HEK293 (cell line): Measurements from ENCODE around the gene PSMD6.
A peak's percentile ranks its signal among the peaks of the same experiment; 100 is the strongest.

Experiments used
- CTCF ChIA-PET: fragments of 350-600 bp; formaldehyde crosslinking; extraction: SDS; loops from one replicate; lab custom pipeline; 2021; ENCODE audit warnings: antibody characterized with exemption; lab: Yijun Ruan, JAX
- POLR2A ChIA-PET: fragments of 300-600 bp; formaldehyde crosslinking; extraction: SDS; loops from one replicate; lab custom pipeline; 2020; ENCODE audit warnings: antibody characterized with exemption, inconsistent platforms; lab: Yijun Ruan, JAX
- H3K27ac ChIP-seq: fragments of 200-500 bp; sonication (Bioruptor generic); 2 replicates; pipeline ENCODE4 v1.5.1; 2014; ENCODE audit warnings: low read depth, low read length, control low read depth, inconsistent platforms; ENCODE audit errors: extremely low read depth
- H3K36me3 ChIP-seq, 2 experiments: fragments of 200-500 bp in 1 of 2; sonication (Bioruptor generic) in 1 of 2; 1 replicate in 1 of 2; 2 replicates in 1 of 2; pipeline ENCODE4 v1.5.1; 2014 to 2017; ENCODE audit warnings: inconsistent platforms in 2 of 2, low read length in 2 of 2; ENCODE audit not compliant: control insufficient read depth in 2 of 2, insufficient read depth in 1 of 2
- H3K4me1 ChIP-seq: fragments of 200-500 bp; sonication (Bioruptor generic); 2 replicates; pipeline ENCODE4 v1.5.1; 2014; ENCODE audit warnings: mild to moderate bottlenecking, low read length, inconsistent platforms; ENCODE audit not compliant: control insufficient read depth, insufficient read depth
- H3K4me3 ChIP-seq: 2 replicates; pipeline ENCODE4 v1.5.1; 2011; ENCODE audit warnings: low read depth, mild to moderate bottlenecking, control low read depth, low read length, moderate library complexity
- H3K9me3 ChIP-seq: fragments of 200-500 bp; sonication (Bioruptor generic); 2 replicates; pipeline ENCODE4 v1.5.1; 2014; ENCODE audit warnings: low read depth, low read length, inconsistent platforms; ENCODE audit not compliant: control insufficient read depth, insufficient read depth
- FEZF1 ChIP-seq: fragments of 450-650 bp; formaldehyde crosslinking; IDR thresholded peaks from 2 replicates; pipeline ENCODE4 v1.5.1; 2016; ENCODE audit warnings: missing biosample characterization, missing genetic modification characterization
- IKZF3 ChIP-seq: fragments of 450-650 bp; IDR thresholded peaks from 2 replicates; pipeline ENCODE4 v1.5.0; 2018; ENCODE audit warnings: missing biosample characterization, mild to moderate bottlenecking, missing genetic modification characterization, moderate library complexity
- PBX3 ChIP-seq: sonication (generic); formaldehyde crosslinking; IDR thresholded peaks from 2 replicates; pipeline ENCODE4 v1.8.1; 2022; ENCODE audit warnings: mild to moderate bottlenecking, moderate library complexity, missing genetic modification reagents
- PRDM1 ChIP-seq: fragments of 450-650 bp; formaldehyde crosslinking; IDR thresholded peaks from 2 replicates; pipeline ENCODE4; 2016; ENCODE audit warnings: missing biosample characterization, missing genetic modification characterization
- ZBTB11 ChIP-seq: fragments of 450-650 bp; formaldehyde crosslinking; conservative IDR thresholded peaks from 2 replicates; pipeline ENCODE4 v1.5.1; 2016; ENCODE audit warnings: low read depth, missing biosample characterization, missing genetic modification characterization
- ZFHX2 ChIP-seq: fragments of 450-650 bp; formaldehyde crosslinking; conservative IDR thresholded peaks from 2 replicates; pipeline ENCODE4 v1.5.1; 2016; ENCODE audit warnings: missing biosample characterization, missing genetic modification characterization
- ZFP41 ChIP-seq: fragments of 450-650 bp; formaldehyde crosslinking; IDR thresholded peaks from 2 replicates; pipeline ENCODE4 v1.5.1; 2016; ENCODE audit warnings: missing biosample characterization, missing genetic modification characterization, borderline replicate concordance
- ZNF10 ChIP-seq: fragments of 450-650 bp; formaldehyde crosslinking; IDR thresholded peaks from 2 replicates; pipeline ENCODE4 v1.5.1; 2017; ENCODE audit warnings: missing biosample characterization, missing genetic modification characterization
- ZNF121 ChIP-seq: fragments of 450-650 bp; formaldehyde crosslinking; IDR thresholded peaks from 2 replicates; pipeline ENCODE4 v1.5.1; 2016; ENCODE audit warnings: missing biosample characterization, missing genetic modification characterization
- ZNF132 ChIP-seq: fragments of 450-650 bp; formaldehyde crosslinking; IDR thresholded peaks from 2 replicates; pipeline ENCODE4 v1.5.1; 2017; ENCODE audit warnings: missing biosample characterization, missing genetic modification characterization, borderline replicate concordance
- ZNF148 ChIP-seq: fragments of 450-650 bp; formaldehyde crosslinking; IDR thresholded peaks from 2 replicates; pipeline ENCODE4 v1.5.0; 2017; ENCODE audit warnings: missing biosample characterization, missing genetic modification characterization, borderline replicate concordance
- ZNF274 ChIP-seq, 2 experiments: fragments of 200-500 bp in 1 of 2; fragments of 450-650 bp in 1 of 2; sonication (Bioruptor generic) in 1 of 2; formaldehyde crosslinking in 1 of 2; IDR thresholded peaks; 2 replicates each; pipeline versions ENCODE4 v1.5.1 to v1.6.1; 2014 to 2016; ENCODE audit warnings: borderline replicate concordance in 1 of 2, inconsistent platforms in 1 of 2, low read length in 1 of 2, missing biosample characterization in 1 of 2, missing genetic modification characterization in 1 of 2
- ZNF354C ChIP-seq: fragments of 450-650 bp; formaldehyde crosslinking; IDR thresholded peaks from 2 replicates; pipeline ENCODE4 v1.5.1; 2016; ENCODE audit warnings: missing biosample characterization, missing genetic modification characterization, low read depth, borderline replicate concordance
- ZNF398 ChIP-seq: fragments of 450-650 bp; formaldehyde crosslinking; IDR thresholded peaks from 2 replicates; pipeline ENCODE4 v1.5.1; 2017; ENCODE audit warnings: missing biosample characterization, missing genetic modification characterization
- ZNF426 ChIP-seq: fragments of 450-650 bp; formaldehyde crosslinking; IDR thresholded peaks from 2 replicates; pipeline ENCODE4 v1.5.1; 2017; ENCODE audit warnings: missing biosample characterization, missing genetic modification characterization, mild to moderate bottlenecking, inconsistent platforms, moderate library complexity
- ZNF501 ChIP-seq: fragments of 450-650 bp; formaldehyde crosslinking; IDR thresholded peaks from 2 replicates; pipeline ENCODE4 v1.5.1; 2016; ENCODE audit warnings: missing biosample characterization, missing genetic modification characterization
- ZNF529 ChIP-seq: fragments of 450-650 bp; formaldehyde crosslinking; IDR thresholded peaks from 2 replicates; pipeline ENCODE4 v1.5.1; 2017; ENCODE audit warnings: missing genetic modification characterization, missing biosample characterization; ENCODE audit not compliant: insufficient replicate concordance
- ZNF549 ChIP-seq: fragments of 450-650 bp; IDR thresholded peaks from 2 replicates; pipeline ENCODE4 v1.5.1; 2018; ENCODE audit warnings: missing biosample characterization, missing genetic modification characterization, mild to moderate bottlenecking, inconsistent platforms, moderate library complexity
- ZNF677 ChIP-seq: fragments of 450-650 bp; IDR thresholded peaks from 2 replicates; pipeline ENCODE4 v1.5.0; 2018; ENCODE audit warnings: missing biosample characterization, mild to moderate bottlenecking, missing genetic modification characterization, moderate library complexity
- ZNF76 ChIP-seq: fragments of 450-650 bp; formaldehyde crosslinking; IDR thresholded peaks from 2 replicates; pipeline ENCODE4; 2016; ENCODE audit warnings: low read depth, missing biosample characterization, missing genetic modification characterization, borderline replicate concordance
- ZNF785 ChIP-seq: fragments of 450-650 bp; formaldehyde crosslinking; IDR thresholded peaks from 2 replicates; pipeline ENCODE4 v1.5.1; 2016; ENCODE audit warnings: missing biosample characterization, missing genetic modification characterization
- ZSCAN18 ChIP-seq: fragments of 450-650 bp; formaldehyde crosslinking; IDR thresholded peaks from 2 replicates; pipeline ENCODE4 v1.5.1; 2016; ENCODE audit warnings: missing biosample characterization, missing genetic modification characterization

Gene PSMD6

GRCh38 chr3:63969876-63970275 lies 53.4 kb downstream of the PSMD6 start:
- CTCF ChIA-PET: interaction anchor here (1.2 to 2.5 kb wide), 2 partner anchors 13 to 24 kb away, joined by 3 to 10 read pairs; no protein-coding TSS in a partner anchor
- POLR2A ChIA-PET: no interaction called here
- Histone ChIP-seq H3K9me3 (no peaks in the 10 kb centered on the region), H3K27ac (no peak overlapping the region), H3K4me3 (no peak overlapping the region), H3K4me1 (peaks cover 27% of the 10 kb centered on the region), H3K36me3 (peaks cover 0 to 4% of the 10 kb centered on the region in 2 experiments; a peak in 1 of 3 replicates)
- TF ChIP-seq ZNF148 (tag by site-specific recombination) (no peak), ZNF76 (tag by site-specific recombination) (no peak), PRDM1 (tag by site-specific recombination) (peak; percentile 35; the same call in 1 of the 2 replicates)

- ChIA-PET CTCF (interaction anchor here (0.6 to 2.5 kb wide), 3 partner anchors 14 to 91 kb away, joined by 3 to 10 read pairs (median 3); no protein-coding TSS in a partner anchor), POLR2A (no interaction called here)
- Histone ChIP-seq H3K4me3 (no peak overlapping the region), H3K27ac (no peak overlapping the region), H3K36me3 (peaks cover 0 to 4% of the 10 kb centered on the region in 2 experiments; a peak in 1 of 3 replicates), H3K4me1 (peaks cover 30% of the 10 kb centered on the region), H3K9me3 (no peaks in the 10 kb centered on the region)
- TF ChIP-seq ZFHX2 (no peak), ZNF426 (tag by site-specific recombination) (no peak), ZNF274 (IDR thresholded peaks at IDR 0.05; ENCODE audit: low read length) (no peak), ZNF274 (tag by site-specific recombination; IDR thresholded peaks at IDR 0.05; ENCODE audit: borderline replicate concordance) (no peak), ZNF677 (tag by site-specific recombination) (no peak), ZNF132 (no peak), ZBTB11 (tag by site-specific recombination) (no peak), ZNF529 (tag by site-specific recombination) (no peak), ZNF549 (tag by site-specific recombination) (no peak), ZNF121 (tag by site-specific recombination) (no peak), ZSCAN18 (no peak), ZNF501 (tag by site-specific recombination) (no peak), ZNF398 (tag by site-specific recombination) (no peak), ZNF10 (tag by site-specific recombination) (no peak), PBX3 (CRISPR knock-in tag) (no peak), ZNF354C (tag by site-specific recombination) (no peak), ZFP41 (no peak), IKZF3 (no peak), FEZF1 (tag by site-specific recombination) (no peak), ZNF785 (tag by site-specific recombination) (no peak)
Measured at GRCh38 chr3:63968612-63969350, 54.5 kb downstream of the PSMD6 start.
